Measurements from ENCODE around the gene EHF.

DNA sequence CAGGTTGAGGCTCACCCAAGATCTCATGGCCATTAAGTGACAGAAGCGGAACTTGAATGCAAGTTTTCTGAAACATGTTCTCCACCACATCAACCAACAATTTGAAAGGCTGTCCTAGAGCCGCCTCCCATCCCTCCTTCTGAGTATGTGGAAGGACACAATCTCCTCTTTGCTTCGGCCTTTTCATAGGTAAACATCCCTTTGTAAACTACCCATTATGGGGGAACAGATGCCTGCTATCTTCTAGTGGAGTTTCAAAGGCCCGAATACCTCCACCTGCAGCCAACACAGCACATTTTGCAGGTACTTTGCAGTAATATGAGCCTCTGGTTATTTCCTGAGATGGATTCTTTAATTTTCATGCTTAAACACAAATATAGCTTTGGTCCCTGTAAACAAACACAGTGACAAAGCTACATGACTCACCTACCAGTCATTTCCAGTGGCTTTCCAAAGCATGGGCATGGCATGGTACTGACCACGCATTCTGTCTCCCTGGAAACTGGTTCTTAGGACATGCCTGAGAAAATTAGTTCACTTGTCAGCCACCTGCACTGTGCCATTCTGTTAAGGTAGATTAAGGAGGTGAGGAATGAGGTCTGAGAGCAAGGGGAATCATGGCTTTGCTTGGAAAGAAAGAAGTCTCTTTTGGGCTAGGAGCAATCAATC, 60.2 kb downstream of the EHF start:
- TF ChIP-seq, protein P1, sequence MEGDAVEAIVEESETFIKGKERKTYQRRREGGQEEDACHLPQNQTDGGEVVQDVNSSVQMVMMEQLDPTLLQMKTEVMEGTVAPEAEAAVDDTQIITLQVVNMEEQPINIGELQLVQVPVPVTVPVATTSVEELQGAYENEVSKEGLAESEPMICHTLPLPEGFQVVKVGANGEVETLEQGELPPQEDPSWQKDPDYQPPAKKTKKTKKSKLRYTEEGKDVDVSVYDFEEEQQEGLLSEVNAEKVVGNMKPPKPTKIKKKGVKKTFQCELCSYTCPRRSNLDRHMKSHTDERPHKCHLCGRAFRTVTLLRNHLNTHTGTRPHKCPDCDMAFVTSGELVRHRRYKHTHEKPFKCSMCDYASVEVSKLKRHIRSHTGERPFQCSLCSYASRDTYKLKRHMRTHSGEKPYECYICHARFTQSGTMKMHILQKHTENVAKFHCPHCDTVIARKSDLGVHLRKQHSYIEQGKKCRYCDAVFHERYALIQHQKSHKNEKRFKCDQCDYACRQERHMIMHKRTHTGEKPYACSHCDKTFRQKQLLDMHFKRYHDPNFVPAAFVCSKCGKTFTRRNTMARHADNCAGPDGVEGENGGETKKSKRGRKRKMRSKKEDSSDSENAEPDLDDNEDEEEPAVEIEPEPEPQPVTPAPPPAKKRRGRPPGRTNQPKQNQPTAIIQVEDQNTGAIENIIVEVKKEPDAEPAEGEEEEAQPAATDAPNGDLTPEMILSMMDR (IDR thresholded peaks at IDR 0.05 in 4 of 5, conservative IDR thresholded peaks at IDR 0.05 in 1 of 5), result no peak
- no peak for TF ChIP-seq POLR2A (IDR thresholded peaks at IDR 0.05)
